Esophagus squamous epithelium (tissue), 4 donors: ENCODE measurements around the gene ZSWIM4.

Experiments
- CTCF ChIP-seq, 6 experiments: fragments of 450-650 bp in 4 of 6; fragments of 200-600 bp in 2 of 6; sonication (generic) in 2 of 6; IDR thresholded peaks; one replicate each; pipeline ENCODE4 v1.5.1; 2016 to 2019; ENCODE audit warnings: antibody characterized with exemption in 6 of 6, mild to moderate bottlenecking in 4 of 6, moderate library complexity in 4 of 6
- POLR2A ChIP-seq, 4 donors: fragments of 450-650 bp; IDR thresholded peaks; one replicate each; pipeline ENCODE4 v1.6.1; 2017; ENCODE audit warnings: antibody characterized with exemption in 4 of 4, mild to moderate bottlenecking in 4 of 4, moderate library complexity in 3 of 4

- no peak for TF ChIP-seq CTCF (IDR thresholded peaks at IDR 0.05)
- no peak for TF ChIP-seq POLR2A (IDR thresholded peaks at IDR 0.05)
Observed at GRCh38 chr19:13824703-13825102, 29.5 kb downstream of the ZSWIM4 start.
